GM12874 (cell line): ENCODE data around the gene TMEM250.

Experiments
- TF ChIP-seq, protein P1 (sequence below): IDR thresholded peaks from 2 replicates; pipeline ENCODE4 v1.5.1; 2011; ENCODE audit warnings: low read depth, mild to moderate bottlenecking, control low read depth, low read length, moderate library complexity; ENCODE audit not compliant: insufficient read depth

The TMEM250 gene

DNA sequence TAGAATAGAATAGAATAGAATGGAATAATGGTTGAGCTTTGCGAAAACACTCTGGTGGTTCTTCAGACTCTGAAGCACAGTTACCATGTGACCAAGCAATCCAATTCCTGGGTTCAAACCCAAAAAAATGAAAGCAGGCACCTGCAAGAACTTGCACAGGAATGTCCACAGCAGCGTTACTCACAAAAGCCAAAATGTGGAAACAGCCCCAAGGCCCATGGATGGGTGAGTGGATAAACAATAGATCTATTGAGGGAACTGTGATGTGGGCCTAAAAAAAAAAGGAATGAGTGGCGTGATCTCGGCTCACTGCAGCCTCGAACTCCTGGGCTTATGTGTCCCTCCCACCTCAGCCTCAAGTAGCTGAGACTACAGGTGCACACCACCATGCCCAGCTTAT, 21.4 kb upstream of the TMEM250 start:
- TF ChIP-seq, protein P1, sequence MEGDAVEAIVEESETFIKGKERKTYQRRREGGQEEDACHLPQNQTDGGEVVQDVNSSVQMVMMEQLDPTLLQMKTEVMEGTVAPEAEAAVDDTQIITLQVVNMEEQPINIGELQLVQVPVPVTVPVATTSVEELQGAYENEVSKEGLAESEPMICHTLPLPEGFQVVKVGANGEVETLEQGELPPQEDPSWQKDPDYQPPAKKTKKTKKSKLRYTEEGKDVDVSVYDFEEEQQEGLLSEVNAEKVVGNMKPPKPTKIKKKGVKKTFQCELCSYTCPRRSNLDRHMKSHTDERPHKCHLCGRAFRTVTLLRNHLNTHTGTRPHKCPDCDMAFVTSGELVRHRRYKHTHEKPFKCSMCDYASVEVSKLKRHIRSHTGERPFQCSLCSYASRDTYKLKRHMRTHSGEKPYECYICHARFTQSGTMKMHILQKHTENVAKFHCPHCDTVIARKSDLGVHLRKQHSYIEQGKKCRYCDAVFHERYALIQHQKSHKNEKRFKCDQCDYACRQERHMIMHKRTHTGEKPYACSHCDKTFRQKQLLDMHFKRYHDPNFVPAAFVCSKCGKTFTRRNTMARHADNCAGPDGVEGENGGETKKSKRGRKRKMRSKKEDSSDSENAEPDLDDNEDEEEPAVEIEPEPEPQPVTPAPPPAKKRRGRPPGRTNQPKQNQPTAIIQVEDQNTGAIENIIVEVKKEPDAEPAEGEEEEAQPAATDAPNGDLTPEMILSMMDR = no peak

DNA sequence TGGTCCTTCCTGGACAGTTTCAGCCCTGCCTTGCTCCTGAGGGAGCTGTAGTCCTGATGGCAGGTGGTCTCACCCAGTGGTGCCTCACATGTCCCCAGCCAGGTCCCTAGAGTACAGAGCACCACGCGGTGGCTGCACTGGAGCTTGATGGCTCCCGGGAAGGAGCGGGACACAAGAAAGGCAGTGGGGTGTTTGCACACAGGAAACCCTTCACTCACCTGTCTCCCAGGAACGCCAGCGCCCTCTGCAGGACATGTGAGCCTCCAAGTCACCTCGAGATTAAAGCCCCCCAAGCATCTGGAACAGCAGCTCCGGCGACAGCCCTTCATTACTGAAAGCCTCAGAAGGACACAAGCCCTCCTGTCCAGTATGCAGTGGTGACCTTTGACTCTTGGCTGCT, 19.9 kb upstream of the TMEM250 start:
- TF ChIP-seq, protein P1 = peak; percentile 69

DNA sequence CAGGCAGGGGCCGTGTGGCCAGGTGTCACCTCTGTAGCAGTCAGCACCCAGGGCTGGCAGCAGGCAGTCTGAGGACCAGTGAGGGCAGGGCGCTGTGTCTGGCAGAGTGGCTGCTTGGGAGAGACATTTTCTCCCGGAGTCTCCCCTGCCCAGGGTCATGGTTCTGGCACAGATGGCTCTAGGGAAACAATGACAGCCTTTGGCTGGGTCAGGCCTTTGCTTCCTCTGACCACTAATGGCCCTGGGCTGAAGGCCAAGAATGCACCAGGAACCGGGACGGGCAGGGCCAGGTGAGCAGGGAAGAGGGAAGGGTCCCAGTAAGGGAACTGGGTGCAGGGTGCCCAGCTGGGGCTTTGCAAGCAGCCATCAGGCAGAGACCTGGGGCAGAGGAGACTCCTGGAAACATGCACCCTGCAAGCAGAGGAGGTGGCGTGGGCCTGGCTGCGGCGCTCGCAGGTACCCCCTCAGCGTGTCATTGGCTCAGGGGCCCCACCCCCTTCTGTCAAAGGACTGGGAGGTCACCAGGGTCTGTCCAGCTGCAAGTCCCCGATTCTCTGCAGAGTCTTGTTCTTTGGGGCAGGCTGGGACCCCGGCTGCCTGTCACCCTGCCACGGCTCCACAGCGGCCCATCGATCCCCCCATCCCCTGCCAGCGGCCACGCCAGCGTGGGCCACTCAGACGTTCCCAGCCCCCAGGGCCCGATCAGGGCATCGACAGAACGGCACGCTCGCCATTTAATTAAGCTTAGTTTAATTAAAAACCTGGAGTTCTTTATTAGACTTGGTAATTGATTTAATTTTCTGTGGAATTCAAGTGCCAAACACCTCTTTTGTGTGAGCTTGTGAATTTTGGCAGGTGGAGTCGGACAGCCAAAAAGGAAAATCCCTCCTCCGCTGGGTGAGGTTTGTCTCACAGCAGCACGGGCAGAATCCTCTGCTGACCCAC, 18.9 kb upstream of the TMEM250 start:
- TF ChIP-seq, protein P1 = no peak

DNA sequence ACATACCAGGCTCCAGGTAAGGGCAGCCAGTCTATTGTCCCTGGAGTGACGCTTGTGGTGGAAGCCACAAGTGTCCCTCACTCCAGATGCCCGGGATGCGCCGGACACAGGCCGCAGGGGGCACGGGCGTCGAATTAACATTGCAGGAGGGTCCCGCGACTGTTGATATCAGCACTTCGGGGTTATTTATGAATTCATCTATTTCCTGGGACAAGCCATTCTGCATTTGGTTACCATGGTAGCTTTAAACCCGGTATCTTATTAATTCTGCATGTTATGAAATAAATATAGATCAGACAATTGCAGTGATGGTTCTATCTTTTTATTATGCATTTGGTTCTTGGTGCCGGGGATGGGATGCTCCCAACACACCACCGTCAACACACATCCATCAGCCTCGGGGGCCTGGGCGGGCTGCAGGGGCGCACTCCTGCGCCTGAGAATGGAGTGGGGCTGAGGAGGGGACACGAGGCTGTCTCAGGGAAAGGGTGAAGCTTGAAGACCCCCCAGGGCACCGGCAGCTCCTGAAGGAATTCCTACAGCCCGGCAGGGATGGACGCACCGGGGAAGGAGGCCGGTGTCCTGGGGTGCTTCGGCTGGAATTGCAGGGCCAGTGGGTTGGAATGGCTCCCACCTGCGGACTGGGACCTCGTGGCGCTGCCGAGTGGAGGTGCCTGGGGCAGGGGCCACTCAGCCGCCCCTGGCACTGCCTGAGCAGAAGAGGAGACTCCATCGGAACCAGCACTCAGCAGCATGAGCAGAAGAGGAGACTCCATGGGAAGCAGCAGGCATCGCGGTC, 17.7 kb upstream of the TMEM250 start:
- TF ChIP-seq, protein P1 = no peak

DNA sequence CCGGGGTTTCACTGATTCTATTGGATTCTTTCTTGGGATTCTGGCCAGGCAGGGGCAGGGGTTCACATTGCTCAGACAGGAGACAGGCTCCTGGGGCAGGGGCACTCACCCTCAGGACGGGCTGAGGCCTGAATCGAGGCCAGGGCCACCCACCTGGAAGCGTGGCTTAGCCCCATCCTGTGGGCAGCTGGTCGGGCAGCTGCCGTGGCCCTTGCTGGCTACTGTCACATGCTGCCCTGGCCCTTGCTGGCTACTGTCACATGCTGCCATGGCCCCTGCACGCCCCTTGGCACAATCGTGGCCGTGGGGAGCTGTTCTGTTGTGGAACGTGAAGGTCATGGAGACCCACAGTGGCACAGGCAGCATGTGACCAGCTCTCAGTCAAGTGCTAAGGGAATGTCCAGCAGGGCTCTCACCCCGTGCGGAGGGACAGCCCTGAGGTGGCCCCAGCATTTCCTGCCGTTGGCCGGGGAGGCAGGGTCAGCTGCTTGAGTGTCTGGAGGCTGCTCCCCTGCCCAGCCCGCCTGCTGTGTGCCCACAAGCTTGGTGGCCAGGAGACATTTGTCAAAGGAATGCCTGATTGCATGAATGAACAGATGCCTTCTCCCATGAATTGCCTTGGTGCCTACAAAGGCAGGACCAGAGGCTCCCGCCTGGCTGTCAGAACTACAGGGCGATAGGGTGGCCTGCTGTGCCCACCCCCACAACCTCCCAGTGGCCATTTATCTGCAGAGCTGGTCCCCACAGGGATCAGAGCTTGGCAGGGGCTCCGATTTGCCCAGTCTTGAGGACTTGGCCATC, 16.9 kb upstream of the TMEM250 start:
- TF ChIP-seq, protein P1 = no peak

DNA sequence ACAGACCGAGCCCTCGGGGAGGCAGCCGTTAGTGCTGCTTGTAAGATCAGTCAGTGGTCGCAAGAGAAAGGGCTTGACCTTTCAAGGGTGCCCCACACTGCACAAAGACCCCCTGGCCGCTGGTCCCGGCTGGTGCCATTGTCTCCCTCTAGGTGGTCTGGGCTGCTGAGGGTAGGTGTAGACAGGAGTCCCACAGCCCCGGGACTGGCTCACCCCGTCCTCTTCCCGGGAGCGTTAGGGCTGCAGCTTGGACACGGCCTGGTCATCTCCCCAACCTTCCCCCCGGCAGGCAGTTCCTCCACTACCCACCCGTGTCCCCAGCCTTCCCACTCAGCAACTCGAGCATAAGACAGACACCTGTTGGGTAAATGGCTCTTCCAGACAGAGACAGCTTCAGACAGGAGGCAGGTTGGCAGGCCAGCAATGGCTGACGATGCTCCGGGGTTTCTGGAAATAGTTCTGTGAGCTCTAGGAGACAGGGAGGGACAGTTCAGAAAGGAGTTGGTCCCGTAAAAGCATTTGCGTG, 15.3 kb upstream of the TMEM250 start:
- TF ChIP-seq, protein P1 = no peak
